ENCODE measurements around the gene SLC22A23. TPM values are rescaled to one million over a fixed set of nuclear protein-coding genes. Genes with fewer than 3 reads are reported as not detected.

Gene SLC22A23
- total RNA-seq: 14.6 and 24.9 TPM in 2 replicates
- 15.7 and 21.6 TPM in 2 replicates for polyA plus RNA-seq

DNA sequence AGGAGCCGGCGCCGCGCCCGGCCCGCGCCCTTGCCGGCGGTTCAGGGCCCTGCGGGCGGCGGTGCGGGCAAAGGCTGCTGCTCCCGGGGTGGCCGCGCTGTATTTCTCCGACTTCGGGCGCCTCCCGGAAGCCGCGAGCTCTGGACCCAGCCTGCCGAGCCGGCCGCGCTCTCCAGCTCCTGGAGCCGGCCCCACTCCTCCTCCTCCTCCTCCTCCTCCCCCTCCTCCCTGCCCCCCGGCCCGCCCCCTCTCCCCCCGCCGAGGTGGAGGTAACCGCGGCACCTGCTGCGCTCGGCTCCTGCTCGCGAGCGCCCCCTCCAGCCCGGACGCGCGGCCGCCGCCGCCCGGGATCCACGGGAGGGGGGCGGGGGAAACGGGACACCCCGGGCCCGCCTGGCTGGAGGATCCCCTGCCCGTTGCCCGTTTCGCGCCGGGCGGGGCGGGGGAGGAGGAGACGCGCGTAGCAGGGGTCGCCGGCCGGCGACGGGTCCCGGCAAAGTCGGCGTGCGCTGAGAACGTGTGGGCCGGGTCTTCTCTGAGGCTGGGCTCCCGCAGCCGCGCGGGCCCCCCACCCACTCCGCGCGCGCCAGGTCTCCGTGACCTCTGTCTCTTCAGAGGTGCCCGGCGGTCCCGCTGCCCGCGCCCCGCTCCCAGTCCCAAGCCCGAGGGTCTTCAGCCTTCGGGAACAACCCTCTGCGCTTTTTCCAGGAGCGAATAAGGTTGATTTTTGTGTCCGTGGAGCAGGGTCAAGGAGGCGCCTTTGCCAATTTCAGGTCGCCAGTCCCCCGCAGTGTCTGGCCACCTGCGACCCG, at the start of gene SLC22A23:
TSS of gene SLC22A23 (minus strand) at position 153 of the 812 bp plus-strand sequence. CDS start 491 bp downstream, outside the sequence.
- Histone ChIP-seq H3K27ac (no peak within 1 kb of the TSS), H3K9me3 (ENCODE audit: low read depth) (no peaks in the 10 kb centered on the region), H3K36me3 (no peaks in the 10 kb centered on the region), H3K4me1 (ENCODE audit: low read depth) (peaks cover 21% of the 10 kb centered on the region), H3K4me3 (peak within 1 kb of the TSS; percentile 60), H3K27me3 (peaks cover 6% of the 10 kb centered on the region)
- TF ChIP-seq, protein P1, sequence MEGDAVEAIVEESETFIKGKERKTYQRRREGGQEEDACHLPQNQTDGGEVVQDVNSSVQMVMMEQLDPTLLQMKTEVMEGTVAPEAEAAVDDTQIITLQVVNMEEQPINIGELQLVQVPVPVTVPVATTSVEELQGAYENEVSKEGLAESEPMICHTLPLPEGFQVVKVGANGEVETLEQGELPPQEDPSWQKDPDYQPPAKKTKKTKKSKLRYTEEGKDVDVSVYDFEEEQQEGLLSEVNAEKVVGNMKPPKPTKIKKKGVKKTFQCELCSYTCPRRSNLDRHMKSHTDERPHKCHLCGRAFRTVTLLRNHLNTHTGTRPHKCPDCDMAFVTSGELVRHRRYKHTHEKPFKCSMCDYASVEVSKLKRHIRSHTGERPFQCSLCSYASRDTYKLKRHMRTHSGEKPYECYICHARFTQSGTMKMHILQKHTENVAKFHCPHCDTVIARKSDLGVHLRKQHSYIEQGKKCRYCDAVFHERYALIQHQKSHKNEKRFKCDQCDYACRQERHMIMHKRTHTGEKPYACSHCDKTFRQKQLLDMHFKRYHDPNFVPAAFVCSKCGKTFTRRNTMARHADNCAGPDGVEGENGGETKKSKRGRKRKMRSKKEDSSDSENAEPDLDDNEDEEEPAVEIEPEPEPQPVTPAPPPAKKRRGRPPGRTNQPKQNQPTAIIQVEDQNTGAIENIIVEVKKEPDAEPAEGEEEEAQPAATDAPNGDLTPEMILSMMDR (IDR thresholded peaks at IDR 0.05; ENCODE audit: low read depth, low read length): peak; percentile 47
- DNase-seq (ENCODE audit: low read depth in 1 of 2, low spot score in 1 of 2): peak; percentile 32 to 85

DNA sequence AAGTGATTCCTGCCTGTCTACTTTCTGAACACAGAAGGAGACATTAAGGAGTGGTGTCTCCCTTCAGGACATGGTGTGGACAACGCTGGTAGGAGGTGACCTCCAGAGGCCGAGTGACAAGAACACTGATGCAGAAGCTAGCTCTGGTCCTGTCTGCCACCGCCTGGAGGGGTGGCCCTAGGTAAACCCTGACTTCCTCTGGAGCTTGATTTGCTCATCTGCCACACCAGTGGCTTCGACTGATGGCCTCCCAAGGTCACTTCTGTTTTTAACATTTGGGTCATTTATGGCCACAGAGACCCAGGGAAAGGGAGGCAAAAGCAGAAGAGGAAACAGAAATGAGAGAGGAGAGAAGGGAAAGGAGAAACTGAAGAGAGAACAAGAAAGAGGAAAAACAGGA, 49.4 kb upstream of the SLC22A23 start:
- Histone ChIP-seq H3K36me3 (no peaks in the 10 kb centered on the region), H3K27ac (no peak overlapping the region), H3K9me3 (ENCODE audit: low read depth) (no peaks in the 10 kb centered on the region), H3K4me3 (no peak overlapping the region), H3K27me3 (no peaks in the 10 kb centered on the region), H3K4me1 (ENCODE audit: low read depth) (peaks cover 22% of the 10 kb centered on the region)
- TF ChIP-seq, protein P1 (IDR thresholded peaks at IDR 0.05; ENCODE audit: low read depth, low read length): no peak
- no peak for DNase-seq (ENCODE audit: low read depth in 1 of 2, low spot score in 1 of 2)

DNA sequence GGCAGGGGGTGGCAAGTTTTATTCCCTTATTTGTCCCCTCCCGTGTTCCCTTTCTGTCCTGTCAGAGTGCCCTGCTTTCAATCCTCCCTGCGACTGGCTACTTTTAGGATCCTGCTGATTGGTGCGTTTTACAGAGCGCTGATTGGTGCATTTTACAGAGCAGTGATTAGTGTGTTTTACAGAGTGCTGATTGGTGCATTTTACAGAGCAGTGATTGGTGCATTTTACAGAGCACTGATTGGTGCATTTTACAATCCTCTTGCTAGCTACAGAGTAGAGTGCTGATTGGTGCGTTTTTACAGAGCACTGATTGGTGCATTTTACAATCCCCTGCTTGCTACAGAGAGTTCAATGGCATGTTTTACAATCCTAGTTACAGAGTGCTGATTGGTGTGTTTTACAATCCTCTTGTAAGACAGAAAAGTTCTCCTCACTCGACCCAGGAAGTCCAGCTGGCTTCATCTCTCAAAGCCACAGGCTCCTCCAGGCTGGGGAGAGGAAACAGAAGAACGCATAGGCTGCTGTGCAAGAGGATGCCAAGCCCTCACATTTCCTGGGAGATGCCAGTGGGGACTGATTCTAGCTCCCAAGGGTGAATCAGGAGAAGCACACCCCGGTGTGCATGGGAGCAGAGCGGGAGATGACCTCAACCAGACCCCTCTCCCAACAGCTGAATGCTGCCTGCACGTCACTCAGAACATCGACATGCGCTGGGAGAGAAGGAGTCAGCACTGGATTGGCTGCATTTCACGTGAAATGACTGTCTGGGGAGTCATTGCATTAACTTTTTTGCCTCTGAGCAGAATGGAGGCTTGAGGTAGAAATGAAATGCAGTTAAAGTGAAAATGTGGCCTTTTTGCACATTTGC, 48.3 kb upstream of the SLC22A23 start:
- no peak for DNase-seq (ENCODE audit: low read depth in 1 of 2, low spot score in 1 of 2)
- H3K27ac ChIP-seq: no peak overlapping the region
- no peaks in the 10 kb centered on the region for H3K27me3 ChIP-seq
- H3K9me3 ChIP-seq (ENCODE audit: low read depth): no peaks in the 10 kb centered on the region
- no peak overlapping the region for H3K4me3 ChIP-seq
- TF ChIP-seq, protein P1 (IDR thresholded peaks at IDR 0.05; ENCODE audit: low read depth, low read length): no peak
- peaks cover 22% of the 10 kb centered on the region for H3K4me1 ChIP-seq (ENCODE audit: low read depth)
- H3K36me3 ChIP-seq: no peaks in the 10 kb centered on the region

GRCh38 chr6:3504354-3504753, 47.5 kb upstream of the SLC22A23 start:
- H3K27ac ChIP-seq: no peak overlapping the region
- H3K4me3 ChIP-seq: no peak overlapping the region
- TF ChIP-seq, protein P1 (IDR thresholded peaks at IDR 0.05; ENCODE audit: low read depth, low read length): no peak
- no peak for DNase-seq (ENCODE audit: low read depth in 1 of 2, low spot score in 1 of 2)
- H3K36me3 ChIP-seq: no peaks in the 10 kb centered on the region
- H3K27me3 ChIP-seq: no peaks in the 10 kb centered on the region
- peaks cover 22% of the 10 kb centered on the region for H3K4me1 ChIP-seq (ENCODE audit: low read depth)
- no peaks in the 10 kb centered on the region for H3K9me3 ChIP-seq (ENCODE audit: low read depth)

DNA sequence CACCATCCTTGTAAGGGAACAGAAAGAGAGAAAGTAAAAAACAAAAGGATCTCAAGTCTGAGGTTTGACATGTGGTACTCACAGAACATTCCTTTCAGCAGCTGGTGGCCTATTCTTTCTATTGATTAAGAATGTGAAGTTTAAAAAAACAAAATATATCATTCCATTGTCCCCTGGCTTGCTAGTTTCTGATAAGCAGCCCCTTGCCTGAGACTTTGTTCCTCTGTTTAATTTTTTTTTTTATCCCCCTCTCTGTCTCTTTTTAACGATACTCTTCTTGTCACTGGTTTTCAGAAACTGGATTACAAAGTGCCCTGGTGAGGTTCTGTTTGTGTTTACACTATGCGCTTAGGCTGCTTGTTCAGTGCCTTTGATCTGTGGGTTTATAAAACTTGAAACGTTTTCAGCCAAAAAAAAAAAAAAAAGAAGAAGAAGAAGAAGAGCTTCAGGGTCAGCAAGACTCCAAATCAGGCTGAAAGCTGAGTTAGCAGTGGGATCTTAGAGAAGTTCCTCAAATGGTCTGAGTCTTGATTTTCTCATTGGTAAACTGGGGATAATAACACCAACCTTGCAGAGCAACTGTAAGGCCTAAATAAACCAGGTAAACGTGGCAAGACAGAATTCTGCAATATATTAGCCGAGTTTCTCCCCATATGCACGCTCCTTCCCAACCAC, 45.1 kb upstream of the SLC22A23 start:
- no peaks in the 10 kb centered on the region for H3K27me3 ChIP-seq
- H3K4me1 ChIP-seq (ENCODE audit: low read depth): peaks cover 17% of the 10 kb centered on the region
- TF ChIP-seq, protein P1 (IDR thresholded peaks at IDR 0.05; ENCODE audit: low read depth, low read length): no peak
- H3K36me3 ChIP-seq: no peaks in the 10 kb centered on the region
- no peaks in the 10 kb centered on the region for H3K9me3 ChIP-seq (ENCODE audit: low read depth)
- no peak overlapping the region for H3K4me3 ChIP-seq
- no peak overlapping the region for H3K27ac ChIP-seq
- DNase-seq (ENCODE audit: low read depth in 1 of 2, low spot score in 1 of 2): no peak

Data from cardiac muscle cell (in vitro differentiated cells and primary cell).